ENCODE data around the gene DLST. TPM values are rescaled to one million over a fixed set of nuclear protein-coding genes. Genes with fewer than 3 reads are reported as not detected.

The DLST gene
- 94.5 to 103 TPM (median 98.4 TPM) in 5 replicates for total RNA-seq (2022; extraction: Qiagen RNA extraction; ENCODE audit: low read depth)

DNA sequence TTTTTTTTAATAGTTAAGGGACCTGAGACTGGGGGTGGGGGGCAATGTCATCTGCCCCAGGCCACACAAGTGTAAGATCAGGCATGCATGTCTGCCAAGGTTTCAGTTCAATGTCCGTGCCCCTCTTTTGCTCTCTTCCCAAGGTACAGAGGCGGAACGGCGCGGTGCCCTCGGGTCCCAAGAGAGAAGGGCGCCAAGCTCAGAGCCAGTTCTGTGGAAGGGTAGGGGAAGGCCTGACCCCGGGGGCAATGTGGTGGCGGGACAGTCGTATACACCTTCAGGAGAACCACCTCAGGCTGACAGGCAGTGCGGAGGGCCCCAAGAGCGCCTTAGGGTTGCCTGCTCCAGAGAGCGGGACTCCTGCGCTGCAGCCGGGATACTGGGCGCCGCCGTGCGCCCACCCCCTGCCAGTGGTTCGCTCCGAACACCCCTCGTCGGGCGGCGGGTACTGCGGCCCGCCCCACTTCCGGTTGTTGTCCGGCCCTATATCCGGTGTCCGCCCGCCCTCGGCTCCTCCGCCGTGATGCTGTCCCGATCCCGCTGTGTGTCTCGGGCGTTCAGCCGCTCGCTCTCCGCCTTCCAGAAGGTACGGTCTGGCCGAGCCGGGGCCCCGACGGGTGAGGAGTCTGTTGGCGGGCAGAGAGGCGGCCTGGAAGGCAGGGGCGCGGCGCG is at the start of gene DLST:
Gene DLST (plus strand): TSS at position 486 of the 672 bp plus-strand sequence. CDS start 38 bp downstream, at position 524.

DNA sequence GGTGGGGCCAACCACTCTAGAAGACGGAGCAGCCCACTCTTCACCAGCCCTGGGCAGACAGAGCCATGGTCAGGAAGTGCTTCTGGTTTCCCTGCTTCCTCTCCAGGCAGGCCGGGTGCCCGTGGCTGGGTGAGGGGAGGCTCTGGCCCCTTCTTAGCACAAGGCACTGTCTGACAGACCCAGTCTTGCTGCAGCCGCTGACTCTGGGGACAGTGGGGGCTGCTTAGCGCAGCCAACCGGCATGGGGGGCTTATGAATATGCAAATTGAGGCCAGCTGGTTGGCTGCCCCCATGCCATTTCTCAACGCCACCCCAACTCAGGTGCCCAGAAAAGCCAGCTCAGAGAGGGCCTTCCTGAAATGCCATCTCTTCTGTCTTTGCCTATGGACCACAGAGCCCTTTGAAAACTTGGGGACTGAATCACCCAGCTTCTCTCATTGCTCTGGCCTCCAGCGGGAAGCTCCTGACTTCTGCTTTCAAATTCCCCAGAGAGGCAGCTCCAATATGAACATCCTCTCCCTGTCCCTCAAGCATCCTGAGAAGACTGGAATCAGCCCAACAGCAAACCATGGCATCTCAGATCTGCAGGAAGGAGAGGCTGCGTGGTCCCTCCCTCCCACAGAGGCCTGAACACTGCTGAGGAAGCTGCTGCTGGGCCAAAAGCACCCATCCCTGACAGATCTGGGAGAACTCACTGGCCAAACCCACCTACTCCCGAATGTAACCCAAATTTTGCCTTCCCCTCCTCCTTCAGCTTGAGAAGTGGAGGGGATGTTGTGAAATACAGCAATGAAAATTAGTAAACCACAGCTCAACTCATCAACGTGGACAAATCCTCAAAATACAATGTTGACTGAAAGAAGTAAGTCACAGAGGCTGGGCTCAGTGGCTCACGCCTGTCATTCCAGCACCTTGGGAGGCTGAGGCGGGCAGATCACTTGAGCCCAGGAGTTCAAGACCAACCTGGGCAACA is 5.5 kb upstream of the DLST start, which contains the start of gene PROX2:
Gene PROX2 (minus strand): TSS at position 205 of the 973 bp plus-strand sequence. CDS start 12,311 bp downstream, outside the sequence.

DNA sequence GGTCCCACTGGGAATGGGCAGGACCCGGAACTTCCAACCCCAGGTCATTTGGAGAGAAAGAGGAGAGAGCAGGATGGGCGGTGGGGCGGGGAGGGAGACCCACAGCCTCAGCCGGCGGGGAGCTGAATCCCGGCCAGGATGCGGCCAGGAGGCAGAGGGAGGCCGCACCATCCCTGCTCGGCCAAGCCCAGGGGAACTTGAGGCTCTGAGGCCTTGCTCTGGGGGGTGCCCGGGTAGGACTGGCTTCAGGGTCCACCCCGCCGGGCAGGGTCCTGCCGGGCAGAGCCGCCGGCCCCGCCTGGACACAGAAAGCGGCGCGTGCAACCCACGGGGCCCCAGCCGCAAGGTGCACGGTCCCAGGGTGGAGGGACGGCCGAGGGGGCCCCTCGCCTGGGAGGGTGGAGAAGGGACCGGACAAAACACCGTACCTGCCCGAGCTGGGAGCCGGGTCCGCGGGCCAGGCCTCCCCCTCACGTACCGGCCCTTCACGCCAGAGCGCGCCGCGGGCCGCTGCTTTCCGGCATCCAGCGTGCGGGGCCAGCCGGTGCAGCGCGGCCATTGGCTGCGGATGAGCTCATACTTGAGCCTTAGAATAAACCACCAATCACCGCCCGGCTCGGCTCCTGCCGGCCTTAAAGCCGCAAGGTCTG is 41.2 kb downstream of the DLST start, which contains the start of gene RPS6KL1:
Gene RPS6KL1 (minus strand): TSS at position 509 of the 650 bp plus-strand sequence. CDS start 1,719 bp downstream, outside the sequence.

Other genes with a start within 250 kb of the DLST start
- 19.3 to 26.5 TPM (median 24.2 TPM) in 5 replicates for gene AREL1, start 168.8 kb upstream of the DLST start, total RNA-seq (2022; extraction: Qiagen RNA extraction; ENCODE audit: low read depth)
- 38.3 to 70.4 TPM (median 49.1 TPM) in 5 replicates for gene FCF1, start 168.8 kb upstream of the DLST start, total RNA-seq (2022; extraction: Qiagen RNA extraction; ENCODE audit: low read depth)
- gene YLPM1, start 118.6 kb upstream of the DLST start, total RNA-seq (2022; extraction: Qiagen RNA extraction; ENCODE audit: low read depth), result 31.3 to 42.2 TPM (median 36.0 TPM) in 5 replicates
- gene PROX2, start 5.8 kb upstream of the DLST start, total RNA-seq (2022; extraction: Qiagen RNA extraction; ENCODE audit: low read depth), result not detected in 5 replicates
- 0.27 to 0.80 TPM (median 0.49 TPM) in 5 replicates for gene RPS6KL1, start 41.3 kb downstream of the DLST start, total RNA-seq (2022; extraction: Qiagen RNA extraction; ENCODE audit: low read depth)
- gene PGF, start 73.7 kb downstream of the DLST start, total RNA-seq (2022; extraction: Qiagen RNA extraction; ENCODE audit: low read depth), result 3.4 to 5.1 TPM (median 4.2 TPM) in 5 replicates
- gene EIF2B2, start 121.0 kb downstream of the DLST start, total RNA-seq (2022; extraction: Qiagen RNA extraction; ENCODE audit: low read depth), result 74.0 to 78.7 TPM (median 77.3 TPM) in 5 replicates
- gene MLH3, start 169.6 kb downstream of the DLST start, total RNA-seq (2022; extraction: Qiagen RNA extraction; ENCODE audit: low read depth), result 16.6 to 21.9 TPM (median 19.2 TPM) in 5 replicates
- 21.4 to 30.5 TPM (median 25.7 TPM) in 5 replicates for gene ACYP1, start 182.1 kb downstream of the DLST start, total RNA-seq (2022; extraction: Qiagen RNA extraction; ENCODE audit: low read depth)
- gene ZC2HC1C, start 187.7 kb downstream of the DLST start, total RNA-seq (2022; extraction: Qiagen RNA extraction; ENCODE audit: low read depth), result 4.3 to 6.0 TPM (median 5.5 TPM) in 5 replicates
- gene NEK9, start 245.1 kb downstream of the DLST start, total RNA-seq (2022; extraction: Qiagen RNA extraction; ENCODE audit: low read depth), result 27.7 to 34.1 TPM (median 32.4 TPM) in 5 replicates

All from A549 treated with GW870086 at 1 μM for 4 hours (cell line).